Measurements from ENCODE around the gene HIPK3. TPM values are rescaled to one million over a fixed set of nuclear protein-coding genes. Genes with fewer than 3 reads are reported as not detected.

HIPK3 gene
- total RNA-seq, 2 donors from 2014 or later = 178 to 216 TPM

Other genes starting within 250 kb of the HIPK3 start
- gene DEPDC7, start 241.5 kb upstream of the HIPK3 start, total RNA-seq = 1 to 10 TPM; 1.4 TPM
- 10 to 100 TPM; 25.4 to 28.3 TPM for gene TCP11L1, start 217.8 kb upstream of the HIPK3 start, total RNA-seq
- 10 to 100 TPM; 15.9 to 17.5 TPM for gene CSTF3, start 95.9 kb upstream of the HIPK3 start, total RNA-seq
- gene KIAA1549L, start 118.7 kb downstream of the HIPK3 start, total RNA-seq = under 1 TPM; 0.43 to 0.69 TPM

Data from posterior vena cava (tissue), 2 donors.